Thymus (tissue), 11 donors: ENCODE data around the gene ITGA7. TPM values are rescaled to one million over a fixed set of nuclear protein-coding genes. Genes with fewer than 3 reads are reported as not detected.

ENCODE experiments used
- DNase-seq, 9 donors: peaks; one replicate each; pipeline ENCODE4 v3.0.0-alpha.2; 2013; ENCODE audit warnings: low spot score in 9 of 9, low read depth in 6 of 9, missing footprints in 1 of 9
- H3K27ac ChIP-seq, 2 donors: one replicate each; pipeline ENCODE4 v1.5.1; 2013; ENCODE audit warnings: control low read depth in 1 of 2, low read depth in 1 of 2, low read length in 1 of 2, mild to moderate bottlenecking in 1 of 2, moderate library complexity in 1 of 2
- H3K27me3 ChIP-seq, 2 donors: one replicate each; pipeline ENCODE4 v1.5.1; 2013; ENCODE audit warnings: low read length in 1 of 2; ENCODE audit not compliant: control insufficient read depth in 2 of 2, insufficient read depth in 1 of 2
- H3K36me3 ChIP-seq, 2 donors: one replicate each; pipeline ENCODE4 v1.5.1; 2013; ENCODE audit warnings: low read length in 1 of 2, mild to moderate bottlenecking in 1 of 2, moderate library complexity in 1 of 2; ENCODE audit not compliant: control insufficient read depth in 2 of 2, insufficient read depth in 2 of 2
- H3K4me1 ChIP-seq, 2 donors: one replicate each; pipeline ENCODE4 v1.5.1; 2013; ENCODE audit warnings: low read length in 2 of 2; ENCODE audit not compliant: control insufficient read depth in 2 of 2, insufficient read depth in 2 of 2
- H3K4me3 ChIP-seq, 2 donors: one replicate each; pipeline ENCODE4 v1.5.1; 2013; ENCODE audit warnings: low read length in 2 of 2, control low read depth in 1 of 2, mild to moderate bottlenecking in 1 of 2
- H3K9me3 ChIP-seq, 2 donors: one replicate each; pipeline ENCODE4 v1.5.1; 2013; ENCODE audit warnings: low read length in 1 of 2, mild to moderate bottlenecking in 1 of 2; ENCODE audit not compliant: control insufficient read depth in 2 of 2, insufficient read depth in 1 of 2
- WGBS: extraction: QIAGEN DNeasy Blood & Tissue Kit; methylation state at CpG from one replicate; pipeline ENCODE4 v1.1.7; 2013; 5-methylcytosine and 5-hydroxymethylcytosine counted together
- polyA plus RNA-seq: library from polyadenylated mRNA; stranded (reverse); fragments of 200-250 nt; gene quantifications from one replicate; pipeline ENCODE4 v1.2.3, GENCODE V29; 2013
- total RNA-seq: library from RNA; stranded (reverse); fragments of 120-200 nt; gene quantifications from one replicate; pipeline ENCODE4 v1.2.4, GENCODE V29; 2013
- donor health status: healthy.

ITGA7 gene
- total and polyA plus RNA-seq, 2 donors: 2.8 to 18.7 TPM

DNA sequence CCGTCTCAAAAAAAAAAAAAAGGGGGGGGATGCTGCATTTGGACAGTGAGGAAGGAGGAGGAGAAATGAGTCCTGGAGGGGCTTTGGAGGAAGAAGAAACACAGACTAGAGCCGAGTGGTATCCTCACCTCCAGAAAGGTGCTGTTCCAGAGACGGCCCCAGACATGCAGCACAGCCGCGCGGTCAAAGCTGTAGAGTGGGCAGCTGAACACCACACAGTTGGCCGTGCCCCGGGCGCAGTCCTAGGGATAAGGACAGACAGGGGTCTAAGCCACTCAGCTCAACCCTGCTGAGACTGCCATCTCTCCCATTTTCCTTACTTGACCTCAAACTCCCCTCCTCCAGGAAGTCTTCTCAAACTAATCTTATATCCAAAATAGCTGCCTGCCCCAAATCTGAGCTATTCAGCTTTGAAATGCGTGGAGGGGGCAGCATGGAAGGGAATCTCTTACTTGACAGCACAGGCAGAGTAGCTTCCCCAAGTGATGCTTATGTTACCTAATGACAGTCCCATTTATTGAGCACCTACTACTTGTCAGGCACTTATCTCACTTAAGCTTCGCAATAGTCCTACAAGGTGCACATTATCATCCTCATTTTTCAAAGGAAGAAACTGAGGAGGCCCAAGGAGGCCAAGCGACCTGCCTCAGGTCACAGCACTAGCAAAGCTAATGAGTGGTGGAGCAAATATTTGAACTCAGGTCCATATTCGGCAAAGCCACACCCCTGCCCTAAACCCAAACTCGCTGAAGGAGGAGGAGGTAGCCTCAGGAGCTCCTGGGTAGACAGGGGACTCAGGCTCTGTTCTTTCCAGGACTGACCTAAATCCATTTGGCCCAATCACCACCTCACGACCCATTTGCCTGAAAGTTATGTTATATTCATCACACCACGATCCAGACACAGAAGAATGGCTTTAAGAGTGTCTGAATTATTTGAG, 18.7 kb downstream of the ITGA7 start:
- Histone ChIP-seq H3K27ac (no peak overlapping the region), H3K36me3 (no peaks in the 10 kb centered on the region), H3K4me3 (no peak overlapping the region), H3K9me3 (no peaks in the 10 kb centered on the region), H3K4me1 (no peaks in the 10 kb centered on the region), H3K27me3 (no peaks in the 10 kb centered on the region)
- no peak for DNase-seq
- 97% methylated on average over 16 of the region's 16 CpGs for WGBS

DNA sequence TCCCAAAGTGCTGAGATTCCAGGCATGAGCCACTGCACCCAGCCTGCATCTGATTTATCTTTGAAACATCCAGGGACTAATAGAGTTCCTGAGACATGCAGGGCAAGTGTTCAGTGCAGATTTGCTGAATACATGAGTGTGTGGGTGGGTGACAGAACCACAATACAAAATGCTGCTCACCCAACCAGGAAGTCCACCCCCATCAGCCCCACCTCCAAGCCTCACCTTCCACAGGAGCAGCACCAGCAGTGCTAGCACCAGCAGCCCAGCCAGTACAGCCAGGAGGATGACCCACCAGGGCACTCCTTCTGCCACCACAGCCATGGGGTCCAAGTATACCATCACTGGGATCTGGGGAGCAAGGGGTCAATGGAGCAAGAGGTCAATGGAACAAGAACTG, 20.0 kb downstream of the ITGA7 start:
- no peaks in the 10 kb centered on the region for H3K36me3 ChIP-seq
- H3K9me3 ChIP-seq: no peaks in the 10 kb centered on the region
- H3K27me3 ChIP-seq: no peaks in the 10 kb centered on the region
- no peak overlapping the region for H3K27ac ChIP-seq
- H3K4me3 ChIP-seq: no peak overlapping the region
- no peak for DNase-seq
- no peaks in the 10 kb centered on the region for H3K4me1 ChIP-seq

DNA sequence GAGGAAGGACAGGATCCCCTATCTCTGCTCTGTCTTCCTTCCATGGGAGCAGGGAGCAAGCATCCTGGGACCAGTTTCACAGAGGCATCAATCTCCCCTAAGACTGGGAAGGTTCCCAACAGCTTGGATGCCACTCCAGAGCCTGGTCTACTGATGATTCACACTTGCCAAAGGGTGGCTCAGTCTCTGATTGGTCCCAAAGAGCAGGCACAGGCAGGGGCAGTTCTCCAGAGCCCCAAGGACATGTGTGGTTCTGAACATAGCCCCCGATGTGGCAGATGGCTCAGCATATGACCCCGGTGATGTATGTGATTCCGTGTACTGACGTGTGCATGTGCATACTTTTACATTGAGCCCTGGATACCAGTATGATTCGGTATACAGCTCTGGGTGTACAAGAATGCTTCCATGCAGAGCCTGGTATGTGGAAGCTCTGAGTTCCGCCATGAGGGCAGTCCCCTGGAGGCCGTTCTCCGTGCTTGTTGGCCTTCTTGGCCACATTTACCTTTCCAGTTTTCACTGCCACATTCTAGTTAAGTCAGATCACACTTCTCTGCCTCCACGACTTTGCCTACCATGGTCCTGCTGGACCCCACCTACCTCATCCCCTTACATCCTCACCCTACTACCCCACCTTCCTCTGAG, 21.2 kb downstream of the ITGA7 start:
- H3K36me3 ChIP-seq: no peaks in the 10 kb centered on the region
- H3K27ac ChIP-seq: no peak overlapping the region
- peaks cover 1 to 3% of the 10 kb centered on the region in 2 donors for H3K4me1 ChIP-seq
- H3K4me3 ChIP-seq: no peak overlapping the region
- 95% methylated on average over 9 of the region's 9 CpGs for WGBS
- no peak for DNase-seq
- H3K27me3 ChIP-seq: peaks cover 0 to 8% of the 10 kb centered on the region in 2 donors
- no peaks in the 10 kb centered on the region for H3K9me3 ChIP-seq

DNA sequence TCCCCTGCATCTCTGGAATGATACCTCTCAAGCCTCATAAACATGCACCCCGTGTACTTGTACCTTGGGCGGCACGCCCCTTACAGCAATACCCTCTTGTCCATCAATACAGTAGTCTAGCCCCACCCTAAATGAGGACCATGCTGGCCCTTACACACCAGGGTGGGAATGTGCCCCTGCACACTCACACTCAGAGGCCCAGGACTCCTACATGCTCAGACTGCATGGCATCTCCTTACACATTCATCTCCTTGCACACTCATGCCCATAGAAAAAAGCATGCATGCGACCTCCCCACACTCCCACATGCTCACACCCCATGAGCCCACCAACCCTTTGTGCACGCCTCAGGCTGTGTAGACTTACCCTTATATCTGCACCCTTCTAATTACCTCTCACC, 22.0 kb downstream of the ITGA7 start:
- Histone ChIP-seq H3K4me1 (peaks cover 5 to 6% of the 10 kb centered on the region in 2 donors), H3K4me3 (no peak overlapping the region), H3K27ac (no peak overlapping the region), H3K36me3 (no peaks in the 10 kb centered on the region), H3K27me3 (peaks cover 0 to 14% of the 10 kb centered on the region in 2 donors), H3K9me3 (no peaks in the 10 kb centered on the region)
- no peak for DNase-seq
- 98% methylated on average over 5 of the region's 5 CpGs for WGBS

DNA sequence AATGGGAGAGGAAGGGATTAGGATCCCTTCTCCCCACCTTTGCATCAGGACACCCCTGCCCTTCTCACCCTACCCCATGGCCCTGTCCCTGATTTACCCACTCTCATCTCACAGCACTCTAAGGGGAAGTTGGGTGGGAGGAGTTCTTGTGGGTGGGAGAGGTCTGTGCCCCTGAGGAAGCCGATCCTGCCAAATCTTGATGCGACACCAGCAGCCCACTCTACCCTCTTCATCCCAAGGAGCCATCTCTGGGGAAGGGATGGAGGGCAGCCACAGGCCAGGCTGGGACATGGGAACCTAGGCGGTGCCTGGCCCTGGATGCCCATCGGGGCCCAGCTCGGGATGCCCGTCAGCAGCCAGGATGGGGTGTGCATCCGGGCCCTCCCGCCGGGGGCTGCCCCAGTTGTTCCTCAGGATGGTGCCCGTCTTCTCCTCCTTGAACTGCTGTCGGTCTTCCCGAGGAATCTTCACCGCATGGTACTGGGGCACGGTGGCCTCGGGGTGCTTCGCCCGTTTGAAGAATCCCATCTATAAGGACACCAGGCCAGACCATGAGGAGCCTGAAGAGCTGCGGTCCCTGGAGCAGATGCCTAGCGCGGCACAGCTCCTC, 22.8 kb downstream of the ITGA7 start:
- 97% methylated on average over 20 of the region's 20 CpGs for WGBS
- Histone ChIP-seq H3K27ac (no peak overlapping the region), H3K36me3 (no peaks in the 10 kb centered on the region), H3K4me1 (peaks cover 5 to 6% of the 10 kb centered on the region in 2 donors), H3K9me3 (no peaks in the 10 kb centered on the region), H3K27me3 (peaks cover 0 to 14% of the 10 kb centered on the region in 2 donors), H3K4me3 (no peak overlapping the region)
- no peak for DNase-seq

DNA sequence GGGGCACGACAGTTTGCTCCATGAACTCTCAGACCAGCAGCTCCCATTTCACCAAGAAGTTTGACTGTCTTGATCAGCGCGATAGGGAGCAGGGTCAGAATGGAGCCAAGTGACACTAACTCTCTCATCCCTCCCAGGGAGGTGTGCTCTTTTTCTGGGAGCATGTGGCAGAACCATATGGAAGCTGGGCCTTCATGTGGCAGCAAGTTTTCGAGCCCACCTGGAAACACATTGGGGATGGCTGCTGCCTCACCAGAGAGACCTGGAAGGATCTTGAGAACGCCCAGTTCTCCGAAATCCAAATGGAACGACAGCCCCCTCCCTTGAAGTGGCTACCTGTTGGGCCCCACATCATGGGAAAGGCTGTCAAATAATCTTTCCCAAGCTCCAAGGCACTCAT, 24.0 kb downstream of the ITGA7 start:
- H3K4me1 ChIP-seq: peaks cover 5 to 6% of the 10 kb centered on the region in 2 donors
- H3K36me3 ChIP-seq: no peaks in the 10 kb centered on the region
- no peaks in the 10 kb centered on the region for H3K9me3 ChIP-seq
- no peak for DNase-seq
- H3K4me3 ChIP-seq: no peak overlapping the region
- peaks cover 0 to 14% of the 10 kb centered on the region in 2 donors for H3K27me3 ChIP-seq
- H3K27ac ChIP-seq: no peak overlapping the region
- 98% methylated on average over 7 of the region's 7 CpGs for WGBS

DNA sequence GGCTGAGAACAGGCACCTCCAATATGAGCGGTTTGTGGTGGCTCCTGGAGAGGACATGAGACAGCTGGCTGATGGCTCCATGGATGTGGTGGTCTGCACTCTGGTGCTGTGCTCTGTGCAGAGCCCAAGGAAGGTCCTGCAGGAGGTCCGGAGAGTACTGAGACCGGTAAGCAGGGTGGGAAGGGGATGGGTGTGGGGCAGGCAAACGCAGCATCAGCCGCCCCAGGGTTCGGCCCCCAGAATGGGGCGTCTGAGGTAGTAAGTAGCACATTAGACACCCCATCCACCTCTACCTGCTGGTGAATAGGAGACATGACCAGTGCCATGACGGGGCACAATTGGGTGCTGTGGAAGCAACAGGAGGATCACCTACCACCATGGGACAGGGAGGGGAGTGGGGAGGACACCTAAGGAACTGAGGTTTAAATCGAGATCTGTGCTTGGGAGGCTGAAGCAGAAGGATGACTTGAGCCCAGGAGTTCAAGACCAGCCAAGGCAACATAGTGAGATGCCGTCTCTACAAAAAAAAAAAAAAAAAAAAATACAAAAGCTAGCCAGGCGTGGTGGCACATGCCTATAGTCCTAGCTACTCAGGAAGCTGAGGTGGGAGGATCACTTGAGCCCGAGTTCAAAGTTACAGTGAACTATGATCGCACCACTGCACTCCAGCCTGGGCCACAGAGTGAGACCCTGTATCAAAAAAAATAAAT, 25.5 kb downstream of the ITGA7 start:
- Histone ChIP-seq H3K36me3 (no peaks in the 10 kb centered on the region), H3K4me3 (no peak overlapping the region), H3K27ac (no peak overlapping the region), H3K9me3 (no peaks in the 10 kb centered on the region), H3K4me1 (peaks cover 5 to 6% of the 10 kb centered on the region in 2 donors), H3K27me3 (peaks cover 0 to 14% of the 10 kb centered on the region in 2 donors)
- 89% methylated on average over 13 of the region's 13 CpGs for WGBS
- no peak for DNase-seq

DNA sequence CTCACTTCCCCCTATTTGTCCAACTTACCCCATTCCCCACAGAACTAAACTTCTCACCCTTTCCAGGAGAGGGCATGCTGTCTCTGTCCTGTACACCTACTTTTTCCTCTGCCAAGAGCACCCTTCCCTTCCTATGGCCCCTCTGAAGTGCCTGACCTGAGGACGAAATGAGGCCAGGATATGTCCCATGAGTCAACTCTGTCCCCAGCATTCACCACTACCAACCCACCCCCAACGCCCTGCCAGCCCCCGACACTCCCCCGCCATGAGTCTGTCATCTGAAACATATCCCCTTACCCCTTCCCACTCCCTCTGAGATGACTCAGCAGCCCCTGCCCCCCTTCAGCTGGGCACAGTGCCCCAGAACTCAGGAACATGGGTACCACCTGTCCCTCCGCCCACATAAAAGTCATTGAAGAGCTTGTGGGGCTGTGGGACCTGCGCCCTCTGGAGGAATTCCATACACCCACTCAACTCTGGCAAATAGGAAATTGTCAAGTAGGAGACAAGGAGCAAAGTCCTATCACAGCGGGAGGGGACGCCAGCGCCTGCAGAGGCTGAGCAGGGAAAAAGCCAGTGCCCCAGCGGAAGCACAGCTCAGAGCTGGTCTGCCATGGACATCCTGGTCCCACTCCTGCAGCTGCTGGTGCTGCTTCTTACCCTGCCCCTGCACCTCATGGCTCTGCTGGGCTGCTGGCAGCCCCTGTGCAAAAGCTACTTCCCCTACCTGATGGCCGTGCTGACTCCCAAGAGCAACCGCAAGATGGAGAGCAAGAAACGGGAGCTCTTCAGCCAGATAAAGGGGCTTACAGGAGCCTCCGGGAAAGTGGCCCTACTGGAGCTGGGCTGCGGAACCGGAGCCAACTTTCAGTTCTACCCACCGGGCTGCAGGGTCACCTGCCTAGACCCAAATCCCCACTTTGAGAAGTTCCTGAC, 26.3 kb downstream of the ITGA7 start:
- no peaks in the 10 kb centered on the region for H3K9me3 ChIP-seq
- peak in 1 of 9 donors; percentile 16 for DNase-seq
- no peak overlapping the region for H3K4me3 ChIP-seq
- WGBS: 23% methylated on average over 17 of the region's 17 CpGs
- no peaks in the 10 kb centered on the region for H3K36me3 ChIP-seq
- H3K27ac ChIP-seq: no peak overlapping the region
- H3K4me1 ChIP-seq: peaks cover 5 to 6% of the 10 kb centered on the region in 2 donors
- peaks cover 0 to 14% of the 10 kb centered on the region in 2 donors for H3K27me3 ChIP-seq
